GM12878 (cell line): Measurements from ENCODE around the gene APCDD1. TPM values are rescaled to one million over a fixed set of nuclear protein-coding genes. Genes with fewer than 3 reads are reported as not detected.

Experiments used
- ATAC-seq: fragments of 200-7000 bp; cut with Tn5 transposase; 3 replicates; pipeline ENCODE4 v1.9.1; 2020; ENCODE audit warnings: mild to moderate bottlenecking, moderate library complexity
- BruUV-seq: library from RNA; stranded (reverse); fragments of 400-500 nt; replicated peaks from 2 replicates; lab custom pipeline; 2021; lab: Mats Ljungman, UMichigan
- CTCF ChIA-PET: fragments of 300-600 bp; sonication (Branson Sonifier 250); formaldehyde crosslinking; extraction: SDS; loops from one replicate; lab custom pipeline; 2021; ENCODE audit warnings: inconsistent platforms; lab: Yijun Ruan, JAX
- POLR2A ChIA-PET: fragments of 350-600 bp; formaldehyde crosslinking; extraction: SDS; loops from one replicate; lab custom pipeline; 2021; ENCODE audit warnings: inconsistent platforms; lab: Charles Lee
- RAD21 ChIA-PET: fragments of 300-600 bp; sonication (Branson Sonifier 250); formaldehyde crosslinking; loops from one replicate; lab custom pipeline; 2023; ENCODE audit warnings: antibody characterized with exemption; ENCODE audit not compliant: unreplicated experiment; lab: Charles Lee
- SMC1A ChIA-PET: fragments of 300-600 bp; sonication (Branson Sonifier 250); formaldehyde crosslinking; loops from one replicate; lab custom pipeline; 2023; ENCODE audit not compliant: unreplicated experiment, uncharacterized antibody; lab: Charles Lee
- DNase-seq: peaks from one replicate; pipeline ENCODE4 v3.0.0-alpha.2; 2011; ENCODE audit warnings: low read depth, low spot score
- FAIRE-seq: peaks from 3 replicates; lab custom pipeline; 2011; peaks lifted over from hg19 to GRCh38; lab: Jason Lieb, UNC
- H2AFZ ChIP-seq: 2 replicates; pipeline ENCODE4 v1.6.0; 2011; ENCODE audit warnings: low read depth, low read length, control low read depth; ENCODE audit not compliant: control insufficient read depth
- H3K27ac ChIP-seq: 2 replicates; pipeline ENCODE4 v1.5.1; 2011; ENCODE audit warnings: control low read depth; ENCODE audit not compliant: control insufficient read depth, insufficient read depth
- H3K27me3 ChIP-seq, 2 experiments: replicated peaks in 1 of 2; 2 replicates each; pipeline versions ENCODE4 v1.6.0 to v1.6.1; 2011; ENCODE audit warnings: low read length in 1 of 2; ENCODE audit not compliant: control insufficient read depth in 2 of 2, insufficient read depth in 2 of 2
- H3K36me3 ChIP-seq, 2 experiments: 2 replicates each; pipeline ENCODE4 v1.5.1; 2011; ENCODE audit warnings: low read length in 1 of 2; ENCODE audit not compliant: control insufficient read depth in 2 of 2, insufficient read depth in 2 of 2
- H3K4me1 ChIP-seq: 2 replicates; pipeline ENCODE4 v1.6.1; 2011; ENCODE audit warnings: mild to moderate bottlenecking, low read length, moderate library complexity, mixed read lengths; ENCODE audit not compliant: control insufficient read depth, insufficient read depth
- H3K4me2 ChIP-seq: 2 replicates; pipeline ENCODE4 v1.6.0; 2011; ENCODE audit warnings: control low read depth; ENCODE audit not compliant: control insufficient read depth, insufficient read depth
- H3K4me3 ChIP-seq: fragments of 200-600 bp; sonication (generic); 2 replicates; pipeline ENCODE4 v1.5.1; 2016
- H3K79me2 ChIP-seq: 2 replicates; pipeline ENCODE4 v1.6.0; 2011; ENCODE audit warnings: low read length; ENCODE audit not compliant: control insufficient read depth, insufficient read depth
- H3K9ac ChIP-seq: 2 replicates; pipeline ENCODE4 v1.8.0; 2011; ENCODE audit warnings: low read length, control low read depth, mixed read lengths; ENCODE audit not compliant: control insufficient read depth, insufficient read depth
- H3K9me3 ChIP-seq: replicated peaks from 3 replicates; pipeline ENCODE4 v1.5.1; 2011; ENCODE audit warnings: mild to moderate bottlenecking, low read length; ENCODE audit not compliant: control insufficient read depth, insufficient read depth
- H4K20me1 ChIP-seq: 2 replicates; pipeline ENCODE4 v1.6.0; 2011; ENCODE audit not compliant: control insufficient read depth, insufficient read depth
- CBX5 ChIP-seq: sonication (generic); IDR thresholded peaks from 2 replicates; pipeline ENCODE4 v1.6.1; 2016; ENCODE audit warnings: low read depth, moderate library complexity, mild to moderate bottlenecking, inconsistent platforms
- EED ChIP-seq: sonication (generic); IDR thresholded peaks from 2 replicates; pipeline ENCODE4 v1.6.1; 2016; ENCODE audit warnings: antibody characterized with exemption, low read depth
- ETV6 ChIP-seq, 2 experiments: fragments of 450-650 bp in 1 of 2; IDR thresholded peaks in 1 of 2; conservative IDR thresholded peaks in 1 of 2; 2 replicates each; pipeline ENCODE4 v1.6.1; 2014; ENCODE audit warnings: antibody characterized with exemption in 1 of 2, borderline replicate concordance in 1 of 2, low read depth in 1 of 2, mild to moderate bottlenecking in 1 of 2, moderate library complexity in 1 of 2
- GABPA ChIP-seq: IDR thresholded peaks from 2 replicates; pipeline ENCODE4 v1.6.1; 2014; ENCODE audit warnings: antibody characterized with exemption, low read depth, mild to moderate bottlenecking, inconsistent platforms
- HCFC1 ChIP-seq: fragments of 150-350 bp; IDR thresholded peaks from 2 replicates; pipeline ENCODE4 v1.6.1; 2014; ENCODE audit warnings: low read length
- RELA ChIP-seq: fragments of 450-650 bp; IDR thresholded peaks from 2 replicates; pipeline ENCODE4 v1.8.0; 2014; ENCODE audit warnings: borderline replicate concordance; ENCODE audit not compliant: partially characterized antibody
- SIX5 ChIP-seq: IDR thresholded peaks from 2 replicates; pipeline ENCODE4 v1.6.1; 2011; ENCODE audit warnings: mild to moderate bottlenecking, low read depth, low read length, moderate library complexity; ENCODE audit not compliant: severe bottlenecking
- SMC3 ChIP-seq: IDR thresholded peaks from 2 replicates; pipeline ENCODE4 v1.6.1; 2011; ENCODE audit warnings: low read length, improper control_type of control experiment, borderline replicate concordance
- TCF7 ChIP-seq: IDR thresholded peaks from 2 replicates; pipeline ENCODE4 v1.6.1; 2014; ENCODE audit warnings: antibody characterized with exemption, borderline replicate concordance
- ZNF592 ChIP-seq: fragments of 450-650 bp; IDR thresholded peaks from 2 replicates; pipeline ENCODE4 v1.6.1; 2017; ENCODE audit warnings: mild to moderate bottlenecking, moderate library complexity
- WGBS: methylation state at CpG from one replicate; pipeline ENCODE4 v1.1.6; 2016; ENCODE audit warnings: low lambda C conversion rate; ENCODE audit not compliant: insufficient replicate concordance, insufficient coverage; ENCODE audit errors: missing lambda C conversion rate; 5-methylcytosine and 5-hydroxymethylcytosine counted together
- in situ Hi-C: fragments of 300-500 bp; cut with MboI; formaldehyde crosslinking; loops from 9 replicates; pipeline ENCODE4 v1.14.3; 2018; ENCODE audit warnings: mixed read lengths
- intact Hi-C: fragments of 100-400 bp; cut with micrococcal nuclease; formaldehyde crosslinking; loops from one replicate; pipeline ENCODE4 v1.14.2; 2022; ENCODE audit not compliant: unreplicated experiment
- polyA plus RNA-seq, 11 experiments: library from polyadenylated mRNA; depleted of rRNA in 4 of 11; unstranded in 6 of 11; stranded (reverse) in 5 of 11; fragments of >200 nt; fragmentation: Nextera tagmentation in 4 of 11; fragmentation: Illumina TruSeq in 1 of 11; extraction: Ambion mirVana in 4 of 11; extraction: Trizol in 1 of 11; gene quantifications; 1 replicate in 1 of 11; 2 replicates in 10 of 11; pipeline versions ENCODE4 v1.2.1 to v1.2.3, GENCODE V29; 2011 to 2016; ENCODE audit warnings: inconsistent platforms in 2 of 11, missing spikeins in 2 of 11, low read depth in 1 of 11
- total RNA-seq, 4 experiments: library from RNA; depleted of rRNA in 3 of 4; stranded (reverse); fragments of >200 nt in 3 of 4; fragmentation: Illumina TruSeq in 1 of 4; extraction: Trizol in 1 of 4; gene quantifications; 2 replicates each; pipeline versions ENCODE4 v1.2.1 to v1.2.3, GENCODE V29; 2013 to 2021

Gene APCDD1
- total and polyA plus RNA-seq, 10 of the 15 experiments (the other 5 are each of a cell fraction or from before 2014, with no cell fraction given) = not detected

GRCh38 chr18:10477863-10478260, 23.4 kb downstream of the APCDD1 start:
- Histone ChIP-seq H3K4me2 (no peak overlapping the region), H3K4me1 (peaks cover 9% of the 10 kb centered on the region), H3K9me3 (no peaks in the 10 kb centered on the region), H3K27me3 (no peaks in the 10 kb centered on the region; a peak in 2 of 4 replicates), H3K4me3 (no peak overlapping the region), H3K79me2 (no peaks in the 10 kb centered on the region), H3K9ac (no peak overlapping the region), H4K20me1 (no peaks in the 10 kb centered on the region), H2AFZ (no peak overlapping the region), H3K36me3 (no peaks in the 10 kb centered on the region), H3K27ac (no peak overlapping the region)
- TF ChIP-seq EED = no peak
- TF ChIP-seq CBX5 = no peak
- TF ChIP-seq RELA = no peak
- no peak for TF ChIP-seq ZNF592
- no peak for TF ChIP-seq ETV6 (conservative IDR thresholded peaks at IDR 0.05 in 1 of 2, IDR thresholded peaks at IDR 0.05 in 1 of 2; ENCODE audit: borderline replicate concordance in 1 of 2, low read depth in 1 of 2)
- TF ChIP-seq SMC3 = no peak
- no peak for TF ChIP-seq HCFC1
- TF ChIP-seq SIX5 = no peak
- TF ChIP-seq GABPA = no peak
- TF ChIP-seq TCF7 = no peak
- DNase-seq (no peak), FAIRE-seq (no peak), ATAC-seq (no peak)
- POLR2A ChIA-PET = no interaction called here
- in situ Hi-C loops (no loop called here), intact Hi-C loops (no loop called here)
- WGBS = 20% methylated on average over 2 of the region's 2 CpGs
- BruUV-seq = no TSS peak
- CTCF ChIA-PET = interaction anchor here (4.6 kb wide), 1 partner anchor 13 kb away, joined by 18 read pairs; no protein-coding TSS in a partner anchor
- SMC1A ChIA-PET = interaction anchor here (8.1 kb wide), 1 partner anchor 16 kb away, joined by 67 read pairs; no protein-coding TSS in a partner anchor
- RAD21 ChIA-PET = interaction anchor here (1.1 kb wide), 1 partner anchor 12 kb away, joined by 3 read pairs; no protein-coding TSS in a partner anchor
